Stimulated activated CD8-positive, alpha-beta memory T cell treated with anti-CD3 and anti-CD28 coated beads, Interleukin-12 subunit alpha, Interleukin-12 subunit beta, amount 100 ng/mL, for 24 hours (primary cell): ENCODE data around the gene PIK3CD.
"Not testable (repeated sequence)": the region's sequence is repeated elsewhere in the genome, so short reads cannot be mapped to it uniquely, and the experiment has no call there.

ENCODE experiments used
- DNase-seq: peaks from one replicate; pipeline ENCODE4 v3.0.0-alpha.2; 2020; ENCODE audit errors: extremely low read depth

Gene PIK3CD

GRCh38 chr1:9621032-9621431, 30.5 kb upstream of the PIK3CD start:
- DNase-seq = no peak

GRCh38 chr1:9624081-9624480, 27.4 kb upstream of the PIK3CD start:
- DNase-seq = no peak

DNA sequence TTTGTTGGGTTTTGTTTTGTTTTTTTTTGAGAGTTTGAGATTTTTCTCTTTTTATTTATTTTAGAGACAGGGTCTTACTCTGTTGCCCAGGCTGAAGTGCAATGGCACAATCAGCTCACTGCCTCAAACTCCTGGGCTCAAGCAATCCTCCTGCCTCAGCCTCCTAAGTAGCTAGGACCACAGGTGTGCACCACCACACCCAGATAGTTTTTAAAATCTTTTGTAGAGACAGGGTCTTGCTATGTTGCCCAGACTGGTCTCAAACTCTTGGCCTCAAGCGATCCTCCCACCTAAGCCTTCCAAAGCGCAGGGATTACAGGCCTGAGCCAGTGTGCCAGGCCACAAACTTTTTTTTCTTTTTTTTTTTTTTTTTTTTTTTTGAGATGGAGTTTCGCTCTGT, 26.5 kb upstream of the PIK3CD start:
- not testable (repeated sequence) for DNase-seq

DNA sequence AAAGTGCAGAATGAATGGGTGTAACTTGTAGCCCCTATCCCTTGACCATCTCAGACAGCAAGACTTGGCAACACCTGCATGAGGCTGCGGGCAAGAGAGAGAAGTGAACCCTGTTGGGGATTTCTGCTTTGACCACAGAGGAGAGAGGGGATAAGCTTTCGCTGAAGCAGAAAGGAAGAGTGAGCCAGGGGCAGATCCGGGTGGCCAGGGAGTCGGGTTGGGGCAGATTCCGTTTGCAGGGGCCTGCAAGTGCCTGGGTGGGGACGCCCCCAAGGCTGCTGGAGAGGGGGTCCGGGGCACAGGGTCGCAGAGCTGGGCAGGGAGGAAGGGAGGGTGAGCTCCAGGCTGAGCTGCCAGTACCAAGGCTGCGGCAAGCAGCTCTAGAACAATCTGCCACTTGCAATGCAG, 25.3 kb upstream of the PIK3CD start:
- no peak for DNase-seq

- DNase-seq = no peak
These were observed 22.7 kb upstream of the PIK3CD start for GRCh38 chr1:9628541-9629444.

DNA sequence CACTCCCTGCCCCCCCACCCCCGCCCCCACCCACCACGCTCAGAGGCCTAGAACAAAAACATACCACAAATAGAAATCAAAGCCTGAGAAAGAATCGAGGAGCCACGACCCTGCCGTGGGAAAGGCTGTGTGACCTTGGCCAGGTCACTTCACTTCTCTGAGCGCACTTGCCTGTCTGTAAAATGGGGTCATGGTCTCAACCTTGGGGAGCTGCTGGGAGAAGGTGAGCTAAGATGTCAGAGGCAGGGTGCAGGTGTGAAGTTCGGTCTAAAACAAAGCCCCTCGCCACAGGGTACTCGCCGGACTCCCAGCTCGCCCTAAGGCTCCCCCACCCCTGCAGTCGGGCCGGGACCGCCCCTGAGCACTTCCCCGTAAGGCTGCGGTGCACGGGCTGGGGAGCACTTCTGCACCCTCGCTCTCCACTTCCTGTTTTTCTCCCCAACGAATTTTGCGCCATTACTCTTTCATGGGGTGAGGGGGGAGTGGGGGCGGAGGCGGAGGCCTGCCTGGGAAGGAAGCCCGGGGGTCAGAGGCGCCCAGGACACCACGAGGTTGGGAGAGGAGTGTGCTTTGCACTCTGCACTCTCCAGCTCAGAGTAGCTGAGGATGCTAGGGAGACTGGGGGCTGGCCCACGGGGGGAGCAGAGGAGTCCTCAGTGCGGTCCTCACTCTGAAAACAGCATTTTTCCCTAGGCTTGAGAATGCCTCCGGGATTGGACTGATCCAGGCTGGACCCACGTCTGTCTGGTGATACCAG, 21.9 kb upstream of the PIK3CD start:
- peak; percentile 53 for DNase-seq

DNA sequence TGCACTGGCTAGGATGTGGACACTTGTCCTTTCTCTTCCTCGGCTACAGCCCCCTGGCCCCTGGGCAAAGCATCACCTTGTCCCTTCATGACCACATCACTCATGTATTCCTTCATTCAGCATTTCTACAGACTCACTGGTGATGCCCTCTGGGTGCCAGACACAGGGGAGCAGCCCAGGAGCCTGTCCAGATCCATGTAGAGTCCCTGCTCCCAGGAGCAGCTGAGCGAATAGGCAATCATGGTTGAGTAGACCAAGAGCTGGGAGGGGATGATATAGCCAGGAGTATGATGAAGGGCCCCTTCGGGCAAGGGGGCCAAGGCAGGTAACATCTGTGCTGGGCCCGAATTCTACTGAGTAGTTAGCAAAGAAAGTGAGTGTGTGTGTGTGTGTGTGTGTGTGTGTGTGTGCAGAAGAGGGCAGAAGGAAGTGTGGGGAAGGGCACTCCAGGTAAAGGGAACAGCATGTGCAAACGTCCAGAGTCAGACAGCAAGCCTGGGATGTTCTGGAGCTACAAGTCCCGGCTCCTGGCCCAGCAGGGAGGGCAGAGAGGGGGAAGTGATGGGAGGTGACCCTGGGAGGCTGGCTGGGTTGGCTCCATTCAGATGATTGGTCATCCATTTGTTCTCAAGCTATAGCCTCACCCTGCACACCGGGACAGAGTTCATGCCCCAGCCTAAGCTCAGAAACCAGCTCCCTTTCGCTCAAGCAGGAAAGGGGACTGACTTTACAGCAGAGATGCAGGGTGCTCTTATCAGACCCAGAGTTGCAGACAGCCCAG, 21.0 kb upstream of the PIK3CD start:
- DNase-seq = no peak

DNA sequence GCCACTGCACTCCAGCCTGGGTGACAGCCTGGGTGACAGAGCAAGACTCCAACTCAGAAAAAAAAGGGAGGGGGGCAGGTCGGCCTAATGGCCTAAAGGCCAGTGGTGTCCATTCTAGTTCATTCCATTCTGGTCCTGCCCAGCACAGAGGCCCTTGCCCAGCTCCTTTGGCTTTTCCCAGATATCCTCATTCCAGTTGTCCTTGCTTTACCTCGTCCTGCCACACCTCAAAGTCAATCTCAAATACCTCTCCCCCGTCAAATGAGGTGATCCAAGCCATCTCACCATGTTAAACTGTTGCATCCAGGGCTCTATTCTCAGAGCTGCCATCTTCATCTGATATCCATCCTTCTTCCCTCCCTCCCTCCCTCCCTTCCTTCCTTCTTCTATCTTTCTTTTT, 19.9 kb upstream of the PIK3CD start:
- DNase-seq = no peak

DNA sequence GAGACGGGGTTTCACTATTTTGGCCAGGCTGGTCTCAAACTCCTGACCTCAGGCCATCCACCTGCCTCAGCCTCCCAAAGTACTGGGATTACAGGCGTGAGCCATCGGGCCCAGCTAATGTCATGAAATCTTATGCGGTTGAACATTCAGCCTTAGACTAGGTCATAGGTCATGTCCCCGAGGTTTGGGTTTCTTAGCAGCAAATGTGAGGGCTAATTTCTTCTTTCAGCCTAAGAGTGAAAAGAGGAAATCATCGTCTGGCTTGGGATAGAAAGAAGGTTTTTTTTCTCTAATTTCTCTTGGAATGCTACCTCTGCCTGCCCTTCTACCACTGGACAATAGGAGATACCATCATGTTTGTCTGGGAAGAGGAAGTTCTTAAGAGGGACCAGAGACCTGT, 18.0 kb upstream of the PIK3CD start:
- DNase-seq = no peak

- DNase-seq = no peak
These were observed 16.9 kb upstream of the PIK3CD start for GRCh38 chr1:9634582-9634981.

- no peak for DNase-seq
These were observed 12.3 kb upstream of the PIK3CD start for GRCh38 chr1:9639227-9639626.

- DNase-seq = no peak
These were observed 7.9 kb upstream of the PIK3CD start for GRCh38 chr1:9643351-9644256.

- no peak for DNase-seq
These were observed 5.5 kb upstream of the PIK3CD start for GRCh38 chr1:9646037-9646436.

DNA sequence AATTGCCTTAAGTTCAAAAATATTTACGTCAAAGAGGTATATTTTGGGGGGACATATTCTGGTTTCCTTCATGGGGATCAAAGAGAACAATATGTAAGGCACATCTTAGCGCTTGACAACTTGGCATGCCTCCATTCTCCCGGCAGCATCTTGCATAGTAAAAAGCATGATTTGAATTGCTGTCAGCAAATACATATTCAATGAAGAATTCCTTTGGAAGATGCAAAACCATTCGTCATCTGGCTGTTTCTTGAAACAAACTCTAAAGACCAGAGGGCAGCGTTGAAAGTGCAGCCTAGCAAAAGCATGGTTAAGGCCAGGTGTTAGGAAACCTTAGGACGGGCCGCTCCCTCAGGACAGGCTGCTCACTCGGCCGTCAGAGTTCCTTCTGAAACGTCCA, 3.4 kb upstream of the PIK3CD start:
- DNase-seq = no peak

DNA sequence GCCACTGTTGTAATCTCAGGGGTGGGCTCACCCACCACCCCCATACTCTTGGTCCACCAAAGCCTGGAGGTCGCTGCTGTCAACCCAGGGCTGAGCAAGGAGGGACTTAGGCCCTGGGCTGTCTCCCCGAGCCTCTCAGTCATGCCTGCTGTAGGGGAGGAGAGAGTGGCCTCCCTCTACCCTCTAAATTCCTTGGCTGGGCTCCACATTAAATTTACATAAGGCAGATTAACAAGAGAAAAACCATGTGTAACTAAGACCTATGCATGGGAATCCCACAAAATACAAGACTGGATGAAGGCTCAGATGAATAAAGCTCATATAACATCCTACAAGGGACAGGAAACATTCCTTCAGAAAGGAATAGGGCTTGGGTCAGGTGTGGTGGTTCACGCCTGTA, 1.8 kb upstream of the PIK3CD start:
- no peak for DNase-seq

DNA sequence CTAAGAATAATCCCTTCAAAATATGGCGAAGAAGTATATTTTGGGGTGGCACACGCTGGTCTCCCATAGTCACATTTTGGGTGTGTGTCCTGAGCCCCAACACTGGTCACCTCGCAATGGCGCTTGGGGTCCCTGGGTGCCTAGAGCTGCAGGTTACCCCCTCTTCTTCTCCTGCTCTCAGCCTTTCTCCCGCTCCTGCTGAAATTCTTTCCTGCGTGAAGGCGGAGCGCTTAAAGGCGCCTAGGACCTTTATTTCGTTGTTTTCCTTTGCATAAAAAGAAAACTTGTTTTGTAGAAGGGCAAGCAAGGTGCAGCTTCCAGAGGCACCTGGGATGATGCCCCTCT, 339 bp upstream of the PIK3CD start:
- no peak for DNase-seq

DNA sequence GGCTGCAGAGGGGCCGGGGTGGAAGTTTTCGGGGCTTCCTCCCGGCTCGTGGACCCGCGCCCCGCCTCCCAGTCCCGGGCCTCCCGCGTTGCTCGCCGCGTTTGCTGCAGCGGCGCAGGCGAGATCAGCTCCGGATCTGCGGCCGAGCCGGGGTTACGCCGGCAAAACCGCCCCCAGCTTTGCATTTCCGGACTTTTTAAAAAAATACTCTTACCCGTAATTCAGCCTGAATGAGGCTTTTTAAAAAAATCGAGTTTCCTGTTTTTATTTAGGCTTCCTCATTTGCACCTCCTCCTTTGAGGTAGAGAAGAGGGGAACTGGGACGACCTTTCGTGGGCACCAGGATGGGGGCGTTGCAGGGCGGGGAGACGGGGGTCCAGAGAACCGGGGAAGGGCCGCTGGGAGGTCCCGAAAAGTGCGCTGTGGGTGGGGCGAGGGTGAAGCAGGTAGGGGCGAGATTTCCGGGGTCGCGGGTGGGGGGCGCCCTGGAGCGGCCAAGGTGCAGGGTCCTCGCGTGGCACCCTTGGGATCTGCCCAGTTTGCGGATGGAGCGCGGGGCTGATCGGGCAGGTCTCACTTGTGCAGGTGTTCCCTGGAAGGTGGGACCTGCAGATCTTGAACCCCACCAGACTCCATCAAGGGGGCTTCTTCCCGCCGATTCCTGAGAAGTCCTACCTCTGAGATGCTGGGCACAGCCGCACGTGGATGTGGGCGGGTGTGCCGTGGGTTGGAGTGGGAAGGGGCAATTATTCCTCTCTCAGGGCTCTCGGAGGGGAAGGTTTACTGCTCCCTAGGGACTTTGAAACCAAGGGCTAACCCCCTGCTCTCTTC, 1.1 kb downstream of the PIK3CD start:
- no peak for DNase-seq

- no peak for DNase-seq
These were observed 1.6 kb downstream of the PIK3CD start for GRCh38 chr1:9653210-9653490.

DNA sequence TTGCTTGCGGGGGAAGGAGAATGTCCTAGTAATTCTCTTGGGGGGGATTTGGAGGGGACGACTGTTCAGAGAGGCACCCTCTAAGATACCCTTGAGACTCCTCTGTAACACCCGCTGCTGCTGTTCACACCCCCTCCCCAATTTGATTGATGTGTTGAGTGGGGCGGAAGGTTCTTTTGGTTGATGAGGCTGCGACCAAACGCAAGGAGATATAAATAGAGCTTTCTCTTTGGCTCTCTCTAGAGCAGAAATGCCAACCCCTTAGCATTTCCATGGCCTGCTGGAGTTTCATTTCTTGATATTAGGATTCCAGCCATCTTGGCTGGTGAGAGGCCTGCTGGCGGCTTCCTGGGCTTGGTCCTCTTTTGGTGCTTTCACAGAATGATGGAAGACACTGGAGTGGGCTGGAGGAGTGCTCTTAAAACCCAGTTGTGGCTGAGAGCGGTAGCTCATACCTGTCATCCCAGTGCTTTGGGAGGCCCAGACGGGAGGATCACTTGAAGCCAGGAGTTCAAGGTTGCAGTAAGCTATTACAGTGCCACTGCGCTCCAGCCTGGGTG, 2.0 kb downstream of the PIK3CD start:
- no peak for DNase-seq

DNA sequence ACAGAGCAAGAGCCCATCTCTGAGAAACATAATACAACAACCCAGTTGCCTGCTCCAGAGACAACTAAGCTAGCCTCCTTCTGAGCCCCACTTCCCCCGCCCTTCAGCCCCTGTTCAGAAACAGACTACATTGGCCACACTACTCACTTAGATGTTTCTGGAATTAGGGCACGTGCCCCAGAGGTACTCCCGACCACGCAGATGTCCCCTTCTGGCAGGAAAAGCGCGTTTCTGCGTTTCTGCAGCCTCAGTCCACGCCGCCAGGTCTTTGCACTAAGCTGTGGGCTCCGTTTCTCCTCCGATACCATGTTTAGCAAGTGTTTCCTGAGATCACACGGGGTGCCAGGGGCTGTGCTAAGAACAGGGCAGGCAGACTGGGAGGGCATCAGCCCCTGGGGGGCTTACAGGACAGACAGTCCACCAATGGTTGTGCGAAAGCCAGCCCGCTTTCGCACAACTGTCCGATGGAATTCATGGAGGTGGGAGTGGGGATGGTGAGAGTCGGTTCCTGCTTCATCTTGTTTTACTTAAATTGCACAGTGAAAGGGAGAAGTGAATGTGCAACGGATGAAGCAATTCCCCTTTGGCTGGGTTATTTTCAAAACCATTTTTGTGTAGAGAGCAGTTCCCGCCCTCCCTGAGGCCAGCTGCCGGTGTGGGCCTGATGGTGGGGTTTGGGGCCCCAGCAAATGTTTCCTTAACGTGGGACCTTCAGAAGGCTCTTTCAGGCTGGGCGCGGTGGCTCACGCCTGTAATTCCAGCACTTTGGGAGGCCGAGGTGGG, 2.7 kb downstream of the PIK3CD start:
- no peak for DNase-seq
